DLD1 (cell line): ENCODE results near the gene OLFM2.
"Not testable (repeated sequence)": the region's sequence is repeated elsewhere in the genome, so short reads cannot be mapped to it uniquely, and the experiment has no call there.

Source experiments
- in situ Hi-C: cut with HindIII; loops from 2 replicates; pipeline ENCODE4 v1.10.0; 2017; ENCODE audit warnings: low sequenced_read_pairs

The OLFM2 gene

DNA sequence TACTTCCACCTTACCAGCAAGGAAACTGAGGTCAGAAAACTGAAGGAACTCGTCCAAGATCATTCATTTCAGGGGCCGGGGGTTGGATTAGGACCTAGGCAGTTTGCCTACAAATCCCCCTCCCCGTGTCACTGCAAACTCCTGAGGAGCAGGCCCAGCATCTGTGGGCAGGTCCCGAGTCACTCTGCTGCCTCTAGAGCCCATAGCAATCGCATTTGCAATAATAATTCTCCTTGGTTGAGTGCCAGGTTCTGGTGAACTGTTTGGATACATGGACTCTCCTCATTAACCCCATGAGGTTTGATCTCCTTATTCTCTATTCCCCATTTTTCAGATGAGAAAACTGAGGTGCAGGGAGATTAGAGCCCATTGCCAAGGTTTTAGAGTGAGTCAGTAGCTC lies 100.3 kb downstream of the OLFM2 start:
- in situ Hi-C loops: no loop called here

DNA sequence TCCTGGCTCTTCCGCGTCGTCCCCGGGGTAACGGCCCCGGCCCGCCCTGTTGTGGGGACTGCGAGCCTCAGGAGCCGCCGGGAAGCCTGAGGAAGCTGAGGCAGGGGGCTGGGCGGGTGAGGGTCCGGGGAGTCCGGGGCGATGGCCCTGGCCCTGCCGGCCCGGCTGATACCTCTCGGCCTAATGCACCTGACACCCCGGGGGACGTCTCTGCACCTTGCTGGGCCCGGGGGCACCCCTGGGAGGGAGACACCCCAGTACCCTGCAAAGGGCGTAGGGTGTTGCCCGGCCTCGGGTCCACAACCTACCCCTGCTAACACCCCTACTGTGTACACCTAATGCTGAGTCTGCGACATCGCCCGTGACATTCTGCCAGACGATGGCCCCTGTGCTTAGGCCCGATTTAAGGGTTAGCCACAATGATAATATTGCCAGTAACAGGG lies 100.8 kb downstream of the OLFM2 start:
- in situ Hi-C loops: no loop called here

DNA sequence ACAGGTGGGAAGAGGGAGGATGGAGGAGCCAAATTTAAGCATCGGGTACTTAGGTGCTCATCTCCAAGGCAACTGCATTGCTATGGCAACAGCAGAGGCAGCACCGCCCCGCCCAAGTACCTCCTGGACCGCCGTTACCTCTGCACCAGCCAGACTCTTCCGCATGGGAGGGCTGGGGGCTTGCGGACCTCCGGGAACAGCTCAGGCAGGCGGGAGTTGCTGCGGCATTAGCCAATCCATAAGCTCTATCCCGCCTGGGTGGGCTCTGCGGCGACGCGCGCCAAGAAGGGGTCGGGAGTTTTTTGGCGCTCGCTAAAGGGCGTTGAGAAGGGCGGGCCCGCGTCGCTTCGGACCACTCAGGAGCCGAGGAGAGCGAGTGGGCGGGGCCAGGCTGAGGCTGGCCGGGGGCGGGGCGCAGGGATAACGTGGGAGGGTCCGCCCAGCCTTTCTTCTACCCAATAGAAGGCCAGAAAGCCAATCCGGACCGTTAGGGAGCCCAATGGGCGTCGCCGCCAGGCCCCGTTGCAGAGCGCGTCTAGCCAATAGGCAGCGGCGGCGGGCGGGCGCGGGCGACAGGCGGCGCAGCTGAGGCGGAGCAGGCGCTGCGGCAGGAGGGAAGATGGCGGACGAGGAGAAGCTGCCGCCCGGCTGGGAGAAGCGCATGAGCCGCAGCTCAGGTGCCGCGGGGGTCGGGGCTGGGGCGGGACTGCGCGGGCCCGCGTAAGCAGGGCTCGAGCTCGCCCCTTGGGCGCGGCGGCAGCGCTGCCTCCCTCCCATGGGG lies 101.4 kb downstream of the OLFM2 start, which contains the start of gene PIN1:
Gene PIN1, plus strand, starts transcription at position 593 of the 781 bp plus-strand sequence. Its CDS starts 27 bp downstream, at position 620.
- in situ Hi-C loops: no loop called here

DNA sequence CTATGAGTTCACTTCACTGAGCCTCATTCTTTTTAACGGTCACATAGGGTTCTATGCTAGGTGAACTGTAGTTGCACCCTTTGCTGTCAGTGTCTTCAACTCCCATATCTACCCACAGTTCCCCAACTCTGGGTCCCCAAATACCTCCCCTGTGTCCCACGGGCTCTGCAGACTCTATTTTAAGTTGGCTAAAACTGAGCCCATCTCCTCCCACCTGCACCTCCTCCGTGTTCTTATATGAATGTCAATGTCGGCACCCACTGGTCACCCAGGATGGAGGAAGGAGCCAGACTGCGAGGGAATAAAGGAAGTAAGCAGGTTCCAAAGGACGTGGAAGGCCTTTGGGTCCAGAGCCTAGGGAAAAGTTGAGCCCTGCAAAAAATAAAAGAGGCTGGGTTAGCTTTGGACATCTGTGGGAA lies 102.0 kb downstream of the OLFM2 start:
- in situ Hi-C loops: no loop called here

DNA sequence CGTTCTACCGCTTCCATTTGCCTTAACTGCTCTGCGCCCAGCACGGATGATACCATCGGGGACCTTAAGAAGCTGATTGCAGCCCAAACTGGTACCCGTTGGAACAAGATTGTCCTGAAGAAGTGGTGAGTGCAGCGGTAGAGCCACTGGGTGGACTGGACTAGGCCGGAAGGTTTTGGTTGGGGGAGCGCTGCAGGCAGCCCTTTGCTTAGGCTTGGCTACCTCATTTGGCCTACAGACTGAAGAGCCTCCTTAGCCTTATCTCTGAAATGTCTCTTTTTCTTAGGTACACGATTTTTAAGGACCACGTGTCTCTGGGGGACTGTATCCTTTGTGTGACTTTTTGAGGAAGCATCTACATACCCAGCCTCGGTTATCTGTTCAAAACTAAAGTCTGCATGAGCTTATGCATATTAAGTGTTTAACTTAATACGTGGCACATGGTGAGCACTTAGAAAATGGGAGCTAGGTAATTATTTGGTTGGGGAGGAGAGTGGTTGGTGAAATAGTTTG lies 107.7 kb downstream of the OLFM2 start:
- in situ Hi-C loops: no loop called here

DNA sequence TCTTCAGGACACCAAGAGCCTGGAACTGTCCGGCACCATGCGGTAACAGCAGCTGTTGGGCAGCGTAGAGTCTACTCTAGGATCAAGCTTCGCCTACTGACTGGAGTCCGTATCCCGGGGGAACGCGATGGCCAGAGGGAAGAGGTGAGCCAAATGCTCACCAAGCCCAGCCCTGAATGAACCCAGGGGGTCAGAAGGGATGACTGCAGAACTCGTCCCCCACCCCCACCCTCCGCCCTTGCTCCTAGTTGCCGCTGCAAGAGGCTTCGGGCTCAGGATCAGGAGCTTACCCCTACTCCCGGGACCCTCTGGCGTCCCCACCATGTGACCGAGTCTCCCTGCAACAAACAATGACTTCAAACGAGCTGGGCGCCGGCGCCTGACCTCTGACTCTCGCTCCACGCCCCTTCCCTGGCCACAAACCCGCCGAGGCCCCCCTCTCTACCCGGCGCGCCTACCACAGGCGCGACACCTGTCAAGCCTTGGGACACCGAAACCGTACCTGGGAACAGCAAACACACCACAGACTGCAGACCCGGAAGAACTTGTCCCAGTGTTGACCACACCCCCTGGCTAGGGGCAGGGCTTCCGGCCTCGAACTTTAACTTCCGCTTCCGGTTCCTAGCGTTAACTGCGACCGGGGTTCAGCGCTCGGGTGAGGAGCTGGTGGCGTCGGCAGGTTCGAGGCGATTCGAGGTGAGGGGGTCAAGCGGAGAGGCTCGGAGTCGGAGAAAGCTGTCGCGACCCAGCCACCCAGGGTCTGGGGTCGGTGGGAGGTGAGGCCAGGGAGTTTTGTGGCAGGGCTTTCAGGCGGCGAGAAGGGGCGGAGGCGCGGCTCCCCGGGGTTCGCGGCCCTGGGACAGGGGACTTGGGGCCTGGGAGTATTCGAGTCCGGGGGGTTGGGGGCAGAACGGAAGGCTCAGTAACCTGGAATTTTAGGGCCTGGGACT lies 108.8 kb downstream of the OLFM2 start, which contains the start of gene UBL5:
Gene UBL5, plus strand, starts transcription at position 630 of the 950 bp plus-strand sequence. CDS start 420 bp downstream, outside the sequence.
- in situ Hi-C loops: no loop called here

DNA sequence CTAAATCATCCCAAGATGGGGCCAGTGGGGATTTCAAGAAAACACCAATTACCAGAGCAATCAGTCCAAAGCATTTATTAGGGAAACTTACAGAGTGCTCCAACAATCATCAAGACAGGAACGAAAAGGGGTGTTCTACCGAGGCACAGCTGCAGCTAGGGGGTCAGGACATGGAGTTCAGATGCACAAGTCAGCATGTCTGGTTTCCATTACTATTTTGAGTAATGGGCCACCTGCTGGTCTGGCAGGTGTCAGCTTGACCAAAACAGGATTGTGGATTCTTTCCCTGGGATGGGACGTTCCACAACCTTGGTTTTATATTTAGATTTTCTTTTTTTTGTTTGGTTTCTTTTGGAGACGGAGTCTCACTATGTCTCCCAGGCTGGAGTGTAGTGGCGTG lies 112.5 kb downstream of the OLFM2 start:
- in situ Hi-C loops: no loop called here

DNA sequence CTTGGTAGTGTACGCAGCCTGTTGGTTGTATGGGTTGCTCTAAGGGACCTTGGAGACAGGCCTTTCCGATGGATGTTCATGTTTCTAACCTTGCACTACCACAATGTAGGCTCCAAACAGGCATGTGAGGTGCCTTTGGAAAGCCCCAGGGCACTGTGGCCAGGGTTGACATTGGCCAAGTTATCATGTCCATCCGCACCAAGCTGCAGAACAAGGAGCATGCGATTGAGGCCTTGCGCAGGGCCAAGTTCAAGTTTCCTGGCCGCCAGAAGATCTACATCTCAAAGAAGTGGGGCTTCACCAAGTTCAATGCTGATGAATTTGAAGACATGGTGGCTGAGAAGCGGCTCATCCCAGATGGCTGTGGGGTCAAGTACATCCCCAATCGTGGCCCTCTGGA lies 116.3 kb downstream of the OLFM2 start:
- in situ Hi-C loops: not testable (repeated sequence)

DNA sequence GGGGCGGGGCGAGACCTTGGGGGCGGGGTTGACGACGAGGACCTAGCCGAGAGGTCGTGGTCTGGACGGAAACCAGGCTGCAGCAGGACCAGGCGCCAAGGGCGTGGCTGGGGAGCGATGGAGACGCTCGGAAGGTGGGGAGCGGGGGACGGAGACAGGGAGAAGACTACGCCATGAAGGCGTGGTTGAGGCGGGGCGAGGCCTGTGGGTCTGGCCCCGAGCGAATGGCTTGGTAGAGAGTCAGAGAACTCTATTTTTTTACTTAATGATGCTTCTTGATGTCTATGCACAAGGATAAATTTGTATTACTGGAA lies 116.8 kb downstream of the OLFM2 start:
- in situ Hi-C loops: no loop called here

DNA sequence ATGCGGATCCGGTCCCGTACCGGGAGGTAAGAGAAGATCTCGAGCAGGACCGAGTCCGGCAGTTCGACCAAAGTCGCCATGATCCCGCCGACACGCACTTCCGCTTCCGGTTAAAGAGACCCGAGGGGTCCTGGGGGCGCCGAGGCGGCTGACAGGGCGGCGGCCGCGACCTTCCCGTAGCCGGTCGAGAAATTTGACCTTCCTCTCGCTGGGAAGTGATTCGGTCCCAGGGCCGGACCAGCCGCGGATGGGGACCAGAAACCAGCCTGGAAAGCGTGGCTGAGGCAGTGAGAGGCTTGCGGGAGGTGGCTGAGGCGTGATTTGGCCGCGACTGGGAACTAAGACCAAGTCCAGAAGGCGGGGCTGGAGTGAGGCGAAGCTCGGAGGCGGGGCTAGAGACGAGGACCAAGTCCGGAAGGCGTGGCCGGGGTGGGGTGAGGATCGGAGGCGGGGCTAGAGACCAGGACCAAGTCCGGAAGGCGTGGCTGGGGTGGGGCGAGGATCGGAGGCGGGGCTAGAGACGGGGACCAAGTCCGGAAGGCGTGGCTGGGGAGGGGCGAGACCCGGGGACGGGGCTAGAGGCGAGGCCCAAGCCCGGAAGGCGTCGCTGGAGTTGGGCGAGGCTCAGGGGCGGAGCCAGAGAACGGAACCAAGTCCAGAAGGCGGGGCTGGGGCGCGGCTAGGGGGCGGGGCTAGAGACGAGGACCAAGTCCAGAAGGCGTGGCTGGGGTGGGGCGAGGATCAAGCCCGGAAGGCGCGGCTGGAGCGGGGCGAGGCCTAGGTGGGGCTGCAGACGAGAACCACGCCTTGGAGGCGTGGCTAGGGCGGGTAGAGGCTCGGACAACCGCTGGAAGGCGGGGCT lies 117.3 kb downstream of the OLFM2 start, which contains the start of gene FBXL12:
Gene FBXL12, minus strand, starts transcription at position 346 of the 862 bp plus-strand sequence. Its CDS starts 266 bp downstream, at position 80.
- in situ Hi-C loops: no loop called here

DNA sequence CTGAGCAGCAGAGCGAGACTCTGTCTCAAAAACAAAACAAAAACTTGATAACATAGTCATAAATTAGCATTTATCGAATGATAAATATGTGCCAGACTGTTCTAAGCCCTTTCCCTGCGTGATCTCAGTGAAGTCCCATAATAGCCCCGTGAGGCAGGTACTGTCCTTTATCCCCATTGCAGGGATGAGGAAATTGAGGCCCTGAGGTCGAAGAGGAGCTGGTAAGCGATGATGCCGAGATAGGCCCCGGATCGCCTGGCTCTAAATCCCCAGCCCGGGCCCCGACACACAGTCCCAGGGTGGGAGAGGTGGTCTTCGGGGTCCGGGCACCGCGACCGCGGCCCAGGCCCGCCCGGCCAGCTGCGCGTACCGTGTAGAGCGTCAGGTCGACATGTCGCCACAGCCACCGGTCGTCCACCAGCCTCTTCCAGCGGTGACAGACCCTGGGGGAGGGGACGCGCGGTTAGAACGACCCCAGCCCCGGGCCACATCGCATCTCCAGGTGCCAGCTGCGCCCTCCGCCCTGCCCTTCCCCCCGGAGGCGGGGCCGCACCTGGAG lies 118.1 kb downstream of the OLFM2 start:
- in situ Hi-C loops: no loop called here

DNA sequence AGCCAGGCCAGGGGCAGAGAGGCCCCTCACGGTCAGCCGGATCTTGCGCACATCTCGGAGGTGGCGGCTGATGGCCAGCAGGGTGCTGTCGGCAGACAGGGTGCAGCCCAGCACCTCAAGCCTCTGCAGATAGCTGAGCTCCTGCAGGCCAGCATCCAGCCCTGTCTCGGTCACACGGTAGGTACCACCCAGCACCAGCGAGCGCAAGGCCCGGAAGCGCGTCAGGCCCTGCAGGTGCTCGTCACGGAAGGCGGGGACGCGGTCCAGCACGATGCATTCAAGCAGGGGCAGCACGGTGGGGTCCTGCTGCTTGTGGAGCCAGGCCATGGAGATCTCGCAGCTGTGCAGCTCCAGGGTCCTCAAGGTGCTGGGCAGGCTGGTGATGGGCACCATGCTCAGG lies 125.2 kb downstream of the OLFM2 start:
- in situ Hi-C loops: no loop called here

DNA sequence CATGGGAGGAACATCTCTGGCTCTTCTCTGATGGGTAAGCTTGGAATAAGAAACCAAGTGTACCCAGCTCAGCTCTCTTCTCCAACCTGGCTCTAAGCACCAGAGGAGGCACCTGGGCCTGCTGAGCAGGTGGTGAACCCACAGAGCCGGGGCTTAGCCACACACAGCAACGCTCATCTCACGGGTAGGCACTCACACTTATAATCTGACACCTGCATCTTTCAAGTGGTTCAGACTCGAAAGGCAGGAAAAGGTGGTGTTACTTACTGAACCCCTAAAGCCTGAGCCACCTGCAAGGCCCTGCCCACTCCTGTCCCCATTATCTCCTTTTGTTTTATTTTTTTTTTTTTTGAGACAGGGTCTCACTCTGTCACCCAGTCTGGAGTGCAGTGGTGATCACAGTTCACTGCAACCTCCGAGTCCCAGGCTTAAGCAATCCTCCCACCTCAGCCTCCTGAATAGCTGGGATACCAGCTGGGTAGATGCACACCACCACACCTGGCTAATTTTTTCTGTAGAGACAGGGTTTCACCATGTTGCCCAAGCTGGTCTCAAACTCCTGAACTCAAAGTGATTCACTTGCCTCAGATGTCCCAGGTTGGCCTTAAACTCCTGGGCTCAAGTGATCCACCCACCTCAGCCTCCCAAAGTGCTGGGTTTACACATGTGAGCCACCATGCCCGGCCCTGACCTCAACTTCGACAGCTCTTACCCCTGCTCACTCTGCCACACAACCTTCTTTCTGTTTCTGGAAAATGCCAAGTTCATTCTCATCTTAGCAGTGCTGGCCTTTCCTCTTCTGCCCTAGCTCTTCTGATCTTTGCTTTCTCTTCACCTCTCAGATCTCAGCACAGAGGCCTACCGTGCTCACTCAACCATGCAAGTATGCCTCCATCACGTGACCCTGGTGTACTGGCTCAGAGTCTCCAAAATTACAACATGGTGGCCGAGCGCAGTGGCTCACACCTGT lies 127.2 kb downstream of the OLFM2 start:
- in situ Hi-C loops: no loop called here

DNA sequence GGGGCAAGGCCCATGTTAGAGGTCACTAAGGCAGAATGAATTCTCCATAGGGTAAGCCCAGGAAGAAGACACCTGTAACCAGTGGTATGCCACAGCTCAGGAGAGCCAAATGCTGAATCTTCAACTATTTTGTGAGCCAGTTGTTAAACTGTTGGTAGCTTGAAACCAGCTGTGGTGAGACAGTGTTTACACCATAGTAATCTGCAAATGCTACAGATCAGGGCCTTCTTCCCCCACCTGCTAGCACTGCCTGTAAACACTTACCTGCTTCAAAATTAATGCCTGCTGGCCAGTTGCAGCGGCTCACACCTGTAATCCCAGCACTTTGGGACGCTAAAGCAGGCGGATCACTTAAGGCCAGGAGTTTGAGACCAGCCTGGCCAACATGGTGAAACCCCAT lies 129.5 kb downstream of the OLFM2 start:
- in situ Hi-C loops: no loop called here
